Mesothelial cell of epicardium (in vitro differentiated cells): ENCODE measurements around the gene GABRP. TPM values are rescaled to one million over a fixed set of nuclear protein-coding genes. Genes with fewer than 3 reads are reported as not detected.
A peak's percentile ranks its signal among the peaks of the same experiment; 100 is the strongest.

Source experiments
- DNase-seq, 2 experiments: peaks; one replicate each; pipeline ENCODE4 v3.0.0; 2021; ENCODE audit warnings: low spot score in 2 of 2; ENCODE audit not compliant: unreplicated experiment in 2 of 2
- H3K27ac Mint-ChIP-seq: 2 replicates; pipeline ENCODE4 v1.8.0; 2021; ENCODE audit warnings: mixed read lengths
- H3K27me3 Mint-ChIP-seq: 2 replicates; pipeline ENCODE4 v1.8.0; 2021; ENCODE audit warnings: low read depth, mixed read lengths
- H3K36me3 Mint-ChIP-seq: 2 replicates; pipeline ENCODE4 v1.8.0; 2021; ENCODE audit warnings: mixed read lengths
- H3K4me1 Mint-ChIP-seq: 2 replicates; pipeline ENCODE4 v1.8.0; 2021; ENCODE audit warnings: mixed read lengths
- H3K4me3 Mint-ChIP-seq: 2 replicates; pipeline ENCODE4 v1.8.0; 2021; ENCODE audit warnings: mild to moderate bottlenecking, moderate library complexity, mixed read lengths
- H3K9me3 Mint-ChIP-seq: 2 replicates; pipeline ENCODE4 v1.8.0; 2021; ENCODE audit warnings: mixed read lengths
- total RNA-seq: library from RNA; stranded (reverse); gene quantifications from 3 replicates; pipeline ENCODE4 v1.2.1, GENCODE V29; 2021
- TF ChIP-seq, protein P1 (sequence below): fragments of 200-600 bp; sonication (generic); IDR thresholded peaks from one replicate; pipeline ENCODE4 v1.5.0; 2021; ENCODE audit warnings: antibody characterized with exemption; ENCODE audit not compliant: unreplicated experiment

The GABRP gene, protein sequence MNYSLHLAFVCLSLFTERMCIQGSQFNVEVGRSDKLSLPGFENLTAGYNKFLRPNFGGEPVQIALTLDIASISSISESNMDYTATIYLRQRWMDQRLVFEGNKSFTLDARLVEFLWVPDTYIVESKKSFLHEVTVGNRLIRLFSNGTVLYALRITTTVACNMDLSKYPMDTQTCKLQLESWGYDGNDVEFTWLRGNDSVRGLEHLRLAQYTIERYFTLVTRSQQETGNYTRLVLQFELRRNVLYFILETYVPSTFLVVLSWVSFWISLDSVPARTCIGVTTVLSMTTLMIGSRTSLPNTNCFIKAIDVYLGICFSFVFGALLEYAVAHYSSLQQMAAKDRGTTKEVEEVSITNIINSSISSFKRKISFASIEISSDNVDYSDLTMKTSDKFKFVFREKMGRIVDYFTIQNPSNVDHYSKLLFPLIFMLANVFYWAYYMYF
- total RNA-seq, result 274 to 327 TPM (median 301 TPM) in 3 replicates

DNA sequence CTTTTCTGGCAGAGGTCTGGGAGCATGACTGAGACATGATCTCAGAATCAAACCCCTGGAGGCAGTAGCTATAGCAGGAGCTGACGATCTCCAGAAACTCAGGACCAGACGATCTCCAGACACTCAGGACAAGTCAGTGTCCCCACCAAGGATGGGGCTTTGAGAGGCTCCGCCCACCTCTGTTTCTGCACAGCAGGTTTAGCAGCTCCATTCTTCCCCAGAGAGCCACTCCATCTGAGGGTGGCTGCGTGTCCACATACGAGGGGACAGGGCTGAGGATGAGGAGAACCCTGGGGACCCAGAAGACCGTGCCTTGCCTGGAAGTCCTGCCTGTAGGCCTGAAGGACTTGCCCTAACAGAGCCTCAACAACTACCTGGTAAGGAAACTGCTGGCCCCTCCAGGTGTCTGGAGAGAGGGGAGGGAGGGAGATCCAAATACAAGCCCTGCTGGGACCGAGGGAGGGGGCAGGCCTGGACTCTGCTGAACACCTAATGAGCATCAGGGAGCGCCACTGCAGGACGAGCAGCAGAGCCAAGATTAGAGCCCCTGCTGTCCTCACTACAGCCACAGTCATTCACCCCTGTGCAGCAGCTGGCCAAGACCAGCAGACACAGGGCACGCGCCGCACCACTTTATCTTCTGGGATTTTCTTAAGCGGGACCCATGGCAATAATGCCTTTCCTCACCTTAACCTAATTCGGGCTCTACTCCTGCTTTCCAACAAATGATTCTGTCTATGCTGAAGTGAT, at the start of gene GABRP:
Gene GABRP, plus strand, starts transcription at position 228 of the 750 bp plus-strand sequence. CDS start 4,891 bp downstream, outside the sequence.
- H3K4me1 Mint-ChIP-seq, result peaks cover 74% of the 10 kb centered on the region
- TF ChIP-seq, protein P1, sequence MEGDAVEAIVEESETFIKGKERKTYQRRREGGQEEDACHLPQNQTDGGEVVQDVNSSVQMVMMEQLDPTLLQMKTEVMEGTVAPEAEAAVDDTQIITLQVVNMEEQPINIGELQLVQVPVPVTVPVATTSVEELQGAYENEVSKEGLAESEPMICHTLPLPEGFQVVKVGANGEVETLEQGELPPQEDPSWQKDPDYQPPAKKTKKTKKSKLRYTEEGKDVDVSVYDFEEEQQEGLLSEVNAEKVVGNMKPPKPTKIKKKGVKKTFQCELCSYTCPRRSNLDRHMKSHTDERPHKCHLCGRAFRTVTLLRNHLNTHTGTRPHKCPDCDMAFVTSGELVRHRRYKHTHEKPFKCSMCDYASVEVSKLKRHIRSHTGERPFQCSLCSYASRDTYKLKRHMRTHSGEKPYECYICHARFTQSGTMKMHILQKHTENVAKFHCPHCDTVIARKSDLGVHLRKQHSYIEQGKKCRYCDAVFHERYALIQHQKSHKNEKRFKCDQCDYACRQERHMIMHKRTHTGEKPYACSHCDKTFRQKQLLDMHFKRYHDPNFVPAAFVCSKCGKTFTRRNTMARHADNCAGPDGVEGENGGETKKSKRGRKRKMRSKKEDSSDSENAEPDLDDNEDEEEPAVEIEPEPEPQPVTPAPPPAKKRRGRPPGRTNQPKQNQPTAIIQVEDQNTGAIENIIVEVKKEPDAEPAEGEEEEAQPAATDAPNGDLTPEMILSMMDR, result no peak
- peak within 1 kb of the TSS; percentile 78 for H3K4me3 Mint-ChIP-seq
- no peaks in the 10 kb centered on the region for H3K36me3 Mint-ChIP-seq
- no peak for DNase-seq
- peak within 1 kb of the TSS; percentile 93 for H3K27ac Mint-ChIP-seq
- no peaks in the 10 kb centered on the region for H3K9me3 Mint-ChIP-seq
- no peaks in the 10 kb centered on the region for H3K27me3 Mint-ChIP-seq

DNA sequence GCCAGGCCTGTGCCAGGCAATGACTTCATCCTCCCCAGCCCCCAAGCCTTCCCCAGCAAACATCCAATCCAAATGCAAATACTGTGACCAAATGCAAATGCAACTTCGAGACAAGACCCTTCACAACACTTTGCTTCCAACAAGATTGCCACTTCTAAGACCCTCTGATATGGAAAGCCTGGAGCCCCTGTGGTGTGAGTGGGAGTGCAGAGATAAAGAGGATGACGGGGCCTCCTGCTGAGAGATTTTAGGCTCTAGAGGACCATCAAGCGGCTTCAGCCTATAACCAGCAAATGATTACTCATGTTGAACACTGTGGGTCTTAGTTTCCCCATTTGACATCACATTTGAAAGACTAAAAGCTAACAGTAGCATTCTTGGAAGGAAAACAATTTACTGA, 46.6 kb upstream of the GABRP start:
- no peak overlapping the region for H3K27ac Mint-ChIP-seq

DNA sequence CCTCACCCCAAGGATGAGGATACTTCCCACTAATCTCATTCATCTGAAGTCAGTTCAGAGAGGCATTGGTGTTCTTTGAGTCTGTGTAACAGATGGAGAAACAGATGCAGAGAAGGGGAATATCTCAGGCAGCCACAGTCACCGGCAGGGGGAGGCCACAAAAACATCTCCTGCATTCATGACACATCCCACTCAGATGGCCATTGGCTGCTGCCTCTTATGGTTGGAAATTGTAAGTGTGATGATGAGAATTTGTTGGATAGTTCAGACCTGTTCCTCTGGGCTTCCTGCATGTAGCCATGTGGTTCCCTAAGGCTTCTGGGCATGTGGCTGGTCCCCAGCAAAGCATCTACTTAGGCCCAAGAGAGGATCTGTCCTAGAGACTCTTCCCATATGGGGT, 45.9 kb upstream of the GABRP start:
- Mint-ChIP-seq H3K4me1 (no peaks in the 10 kb centered on the region), H3K9me3 (peaks cover 18% of the 10 kb centered on the region), H3K27me3 (peaks cover 1% of the 10 kb centered on the region), H3K4me3 (no peak overlapping the region), H3K27ac (no peak overlapping the region), H3K36me3 (peaks cover 10% of the 10 kb centered on the region)
- peak in 1 of 2 experiments; percentile 22 for DNase-seq
- TF ChIP-seq, protein P1, result no peak

More for the DNA sequence above, 46.6 kb upstream of the GABRP start:
- DNase-seq, result peak in 1 of 2 experiments; percentile 5
- Mint-ChIP-seq H3K36me3 (peaks cover 10% of the 10 kb centered on the region), H3K4me3 (no peak overlapping the region), H3K9me3 (peaks cover 18% of the 10 kb centered on the region), H3K27me3 (peaks cover 1% of the 10 kb centered on the region), H3K4me1 (no peaks in the 10 kb centered on the region)
- TF ChIP-seq, protein P1, result no peak

DNA sequence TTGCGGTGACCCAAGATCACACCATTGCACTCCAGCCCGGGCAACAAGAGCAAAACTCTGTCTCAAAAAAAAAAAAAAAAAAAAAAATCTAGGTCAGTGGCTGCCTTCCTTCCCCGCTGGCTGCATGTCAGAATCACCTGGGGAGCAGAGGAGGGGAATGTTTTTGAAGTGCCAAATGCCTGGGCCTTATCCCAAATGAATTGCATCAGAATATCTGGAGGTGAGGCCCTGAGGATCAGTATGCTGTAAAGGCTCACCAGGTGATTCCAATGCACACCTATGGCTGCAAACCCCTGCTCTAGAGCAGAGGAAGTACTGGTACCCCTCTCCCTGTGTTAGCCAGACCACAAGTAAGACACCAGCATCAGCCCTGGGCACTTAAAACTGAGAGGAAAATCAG, 44.7 kb upstream of the GABRP start:
- peaks cover 7% of the 10 kb centered on the region for H3K27me3 Mint-ChIP-seq
- peaks cover 18% of the 10 kb centered on the region for H3K9me3 Mint-ChIP-seq
- peaks cover 10% of the 10 kb centered on the region for H3K36me3 Mint-ChIP-seq
- H3K4me3 Mint-ChIP-seq, result no peak overlapping the region
- H3K27ac Mint-ChIP-seq, result no peak overlapping the region
- peak in 1 of 2 experiments; percentile 17 for DNase-seq
- no peaks in the 10 kb centered on the region for H3K4me1 Mint-ChIP-seq
- TF ChIP-seq, protein P1, result no peak

DNA sequence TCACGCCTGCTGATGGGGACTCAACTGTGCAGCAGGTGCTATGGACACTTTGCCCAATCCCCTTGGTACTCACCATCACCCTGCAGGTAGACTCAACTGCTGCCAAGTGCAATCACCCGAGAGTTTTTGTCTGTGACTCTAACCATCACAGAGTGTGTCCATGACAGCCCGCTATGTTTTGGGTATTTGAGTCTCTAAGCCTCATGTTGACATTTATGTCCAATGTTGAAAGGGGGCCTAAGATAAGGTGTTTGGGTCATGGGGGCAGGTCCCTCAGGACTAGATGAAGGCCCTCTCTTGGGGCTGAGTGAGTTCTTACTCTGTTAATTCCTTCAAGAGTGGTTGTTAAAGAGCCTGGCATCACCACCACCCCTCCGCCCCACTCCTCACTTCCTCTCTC, 44.1 kb upstream of the GABRP start:
- Mint-ChIP-seq H3K4me1 (peaks cover 2% of the 10 kb centered on the region), H3K9me3 (peaks cover 17% of the 10 kb centered on the region), H3K36me3 (peaks cover 10% of the 10 kb centered on the region), H3K4me3 (no peak overlapping the region), H3K27me3 (peaks cover 7% of the 10 kb centered on the region), H3K27ac (no peak overlapping the region)
- TF ChIP-seq, protein P1, result no peak
- peak in 1 of 2 experiments; percentile 10 for DNase-seq
